ENCODE measurements around the gene CEP85.

The CEP85 gene

DNA sequence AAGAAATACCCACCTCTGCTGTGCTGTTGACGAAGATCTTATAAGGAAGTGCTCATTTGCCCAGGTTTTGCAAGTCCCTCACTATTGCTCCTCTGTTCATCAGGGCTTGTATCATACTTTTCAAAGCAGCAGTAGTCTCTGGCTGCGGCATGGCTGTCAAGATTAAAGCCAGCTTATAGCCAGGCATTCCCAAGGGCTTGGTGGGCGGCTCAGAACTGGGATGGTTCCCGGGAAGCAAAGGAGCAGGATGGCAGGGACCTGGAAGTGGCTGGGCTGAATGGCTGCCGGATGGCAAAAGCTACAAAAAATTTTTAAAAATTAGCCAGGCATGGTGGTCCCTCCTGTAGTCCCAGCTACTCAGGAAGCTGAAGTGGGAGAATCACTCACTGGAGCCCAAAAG, 29.2 kb downstream of the CEP85 start:
- DNase-seq (ENCODE audit: low read depth): no peak
- H3K4me3 ChIP-seq (ENCODE audit: low read depth, low read length): no peak overlapping the region
- TF ChIP-seq, protein P1, sequence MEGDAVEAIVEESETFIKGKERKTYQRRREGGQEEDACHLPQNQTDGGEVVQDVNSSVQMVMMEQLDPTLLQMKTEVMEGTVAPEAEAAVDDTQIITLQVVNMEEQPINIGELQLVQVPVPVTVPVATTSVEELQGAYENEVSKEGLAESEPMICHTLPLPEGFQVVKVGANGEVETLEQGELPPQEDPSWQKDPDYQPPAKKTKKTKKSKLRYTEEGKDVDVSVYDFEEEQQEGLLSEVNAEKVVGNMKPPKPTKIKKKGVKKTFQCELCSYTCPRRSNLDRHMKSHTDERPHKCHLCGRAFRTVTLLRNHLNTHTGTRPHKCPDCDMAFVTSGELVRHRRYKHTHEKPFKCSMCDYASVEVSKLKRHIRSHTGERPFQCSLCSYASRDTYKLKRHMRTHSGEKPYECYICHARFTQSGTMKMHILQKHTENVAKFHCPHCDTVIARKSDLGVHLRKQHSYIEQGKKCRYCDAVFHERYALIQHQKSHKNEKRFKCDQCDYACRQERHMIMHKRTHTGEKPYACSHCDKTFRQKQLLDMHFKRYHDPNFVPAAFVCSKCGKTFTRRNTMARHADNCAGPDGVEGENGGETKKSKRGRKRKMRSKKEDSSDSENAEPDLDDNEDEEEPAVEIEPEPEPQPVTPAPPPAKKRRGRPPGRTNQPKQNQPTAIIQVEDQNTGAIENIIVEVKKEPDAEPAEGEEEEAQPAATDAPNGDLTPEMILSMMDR (IDR thresholded peaks at IDR 0.05; ENCODE audit: insufficient read depth, low read depth, low read length, missing control alignments): no peak

GRCh38 chr1:26265405-26265804, 31.4 kb downstream of the CEP85 start:
- TF ChIP-seq, protein P1 (IDR thresholded peaks at IDR 0.05; ENCODE audit: insufficient read depth, low read depth, low read length, missing control alignments): no peak
- no peak overlapping the region for H3K4me3 ChIP-seq (ENCODE audit: low read depth, low read length)
- DNase-seq (ENCODE audit: low read depth): no peak

- H3K4me3 ChIP-seq (ENCODE audit: low read depth, low read length): no peak overlapping the region
- DNase-seq (ENCODE audit: low read depth): no peak
- TF ChIP-seq, protein P1 (IDR thresholded peaks at IDR 0.05; ENCODE audit: insufficient read depth, low read depth, low read length, missing control alignments): no peak
These were observed 34.5 kb downstream of the CEP85 start for GRCh38 chr1:26268290-26269197.

DNA sequence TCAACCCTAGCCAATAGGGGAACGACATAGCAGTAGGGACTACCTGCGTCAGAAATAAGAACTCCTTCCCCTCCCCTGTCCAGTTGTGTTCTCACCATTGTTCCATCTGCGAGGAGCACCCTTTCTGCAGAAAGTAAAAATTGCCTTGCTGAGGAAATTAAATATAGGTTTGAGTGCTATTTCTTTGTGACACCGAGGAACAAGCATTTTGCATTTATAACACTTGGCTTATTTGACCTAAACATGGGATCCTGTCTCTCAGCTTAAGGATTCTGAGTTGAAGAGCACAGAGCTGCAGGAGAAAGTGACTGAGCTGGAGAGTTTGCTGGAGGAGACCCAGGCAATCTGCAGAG, 35.2 kb downstream of the CEP85 start:
- H3K4me3 ChIP-seq (ENCODE audit: low read depth, low read length): no peak overlapping the region
- DNase-seq (ENCODE audit: low read depth): no peak
- TF ChIP-seq, protein P1 (IDR thresholded peaks at IDR 0.05; ENCODE audit: insufficient read depth, low read depth, low read length, missing control alignments): no peak

GRCh38 chr1:26274801-26275425, 40.9 kb downstream of the CEP85 start:
- H3K4me3 ChIP-seq (ENCODE audit: low read depth, low read length): no peak overlapping the region
- DNase-seq (ENCODE audit: low read depth): peak; percentile 24
- TF ChIP-seq, protein P1 (IDR thresholded peaks at IDR 0.05; ENCODE audit: insufficient read depth, low read depth, low read length, missing control alignments): no peak

- H3K4me3 ChIP-seq (ENCODE audit: low read depth, low read length): no peak overlapping the region
- TF ChIP-seq, protein P1 (IDR thresholded peaks at IDR 0.05; ENCODE audit: insufficient read depth, low read depth, low read length, missing control alignments): peak; percentile 93
- peak; percentile 85 for DNase-seq (ENCODE audit: low read depth)
These were observed 41.8 kb downstream of the CEP85 start for GRCh38 chr1:26275580-26276431.

Measured in GM12865 (cell line).